ENCODE data around the gene C1orf21.

C1orf21 gene

GRCh38 chr1:184517130-184517529 lies 130.3 kb downstream of the C1orf21 start:
- DNase-seq (ENCODE audit: low read depth): no peak

- no peak for DNase-seq (ENCODE audit: low read depth)
These were observed 132.0 kb downstream of the C1orf21 start for GRCh38 chr1:184518736-184519357.

- DNase-seq (ENCODE audit: low read depth): no peak
These were observed 133.5 kb downstream of the C1orf21 start for GRCh38 chr1:184520336-184520735.

GRCh38 chr1:184524248-184524647 lies 137.4 kb downstream of the C1orf21 start:
- no peak for DNase-seq (ENCODE audit: low read depth)

GRCh38 chr1:184527402-184527801 lies 140.6 kb downstream of the C1orf21 start:
- no peak for DNase-seq (ENCODE audit: low read depth)

- no peak for DNase-seq (ENCODE audit: low read depth)
These were observed 143.4 kb downstream of the C1orf21 start for GRCh38 chr1:184530226-184530625.

GRCh38 chr1:184531296-184531695 lies 144.5 kb downstream of the C1orf21 start:
- DNase-seq (ENCODE audit: low read depth): no peak

GRCh38 chr1:184532199-184532598 lies 145.4 kb downstream of the C1orf21 start:
- DNase-seq (ENCODE audit: low read depth): no peak

- no peak for DNase-seq (ENCODE audit: low read depth)
These were observed 146.2 kb downstream of the C1orf21 start for GRCh38 chr1:184533049-184533448.

- DNase-seq (ENCODE audit: low read depth): no peak
These were observed 147.1 kb downstream of the C1orf21 start for GRCh38 chr1:184533915-184534314.

GRCh38 chr1:184534690-184535089 lies 147.9 kb downstream of the C1orf21 start:
- no peak for DNase-seq (ENCODE audit: low read depth)

- DNase-seq (ENCODE audit: low read depth): no peak
These were observed 148.6 kb downstream of the C1orf21 start for GRCh38 chr1:184535191-184535970.

GRCh38 chr1:184536246-184536985 lies 149.6 kb downstream of the C1orf21 start:
- DNase-seq (ENCODE audit: low read depth): no peak

GRCh38 chr1:184539580-184539979 lies 152.8 kb downstream of the C1orf21 start:
- DNase-seq (ENCODE audit: low read depth): no peak

GRCh38 chr1:184541537-184542152 lies 154.8 kb downstream of the C1orf21 start:
- no peak for DNase-seq (ENCODE audit: low read depth)

GRCh38 chr1:184542291-184542690 lies 155.5 kb downstream of the C1orf21 start:
- DNase-seq (ENCODE audit: low read depth): no peak

GRCh38 chr1:184545601-184546000 lies 158.8 kb downstream of the C1orf21 start:
- no peak for DNase-seq (ENCODE audit: low read depth)

GRCh38 chr1:184552446-184552845 lies 165.6 kb downstream of the C1orf21 start:
- no peak for DNase-seq (ENCODE audit: low read depth)

GRCh38 chr1:184553845-184554244 lies 167.0 kb downstream of the C1orf21 start:
- DNase-seq (ENCODE audit: low read depth): no peak

- DNase-seq (ENCODE audit: low read depth): no peak
These were observed 169.1 kb downstream of the C1orf21 start for GRCh38 chr1:184555665-184556641.

- no peak for DNase-seq (ENCODE audit: low read depth)
These were observed 169.8 kb downstream of the C1orf21 start for GRCh38 chr1:184556665-184557064.
